GM19193 (cell line): ENCODE data around the gene MAGI2.

Experiments used
- POLR2A ChIP-seq: IDR thresholded peaks from 4 replicates; pipeline ENCODE4 v1.6.1; 2011; ENCODE audit not compliant: insufficient read depth, insufficient read length; ENCODE audit errors: extremely low read depth

MAGI2 gene

DNA sequence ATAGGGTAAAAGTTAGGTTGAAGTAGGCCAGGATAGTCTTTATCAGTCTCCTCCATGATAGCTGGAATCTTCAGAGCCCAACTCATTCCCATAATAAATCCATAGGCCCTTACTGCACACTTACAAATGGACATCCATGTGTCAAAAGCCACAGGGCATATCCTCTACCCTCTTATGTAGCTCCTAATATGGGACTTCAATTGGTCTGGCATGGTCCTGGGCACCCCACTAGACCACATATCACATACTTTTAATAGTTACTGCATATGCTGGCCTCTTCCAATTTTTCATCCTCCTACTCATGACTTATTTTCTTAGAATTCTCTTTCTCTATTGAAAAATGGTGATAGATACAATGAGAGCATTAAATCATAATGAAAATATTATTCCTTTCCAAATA, 169.3 kb downstream of the MAGI2 start:
- no peak for TF ChIP-seq POLR2A

DNA sequence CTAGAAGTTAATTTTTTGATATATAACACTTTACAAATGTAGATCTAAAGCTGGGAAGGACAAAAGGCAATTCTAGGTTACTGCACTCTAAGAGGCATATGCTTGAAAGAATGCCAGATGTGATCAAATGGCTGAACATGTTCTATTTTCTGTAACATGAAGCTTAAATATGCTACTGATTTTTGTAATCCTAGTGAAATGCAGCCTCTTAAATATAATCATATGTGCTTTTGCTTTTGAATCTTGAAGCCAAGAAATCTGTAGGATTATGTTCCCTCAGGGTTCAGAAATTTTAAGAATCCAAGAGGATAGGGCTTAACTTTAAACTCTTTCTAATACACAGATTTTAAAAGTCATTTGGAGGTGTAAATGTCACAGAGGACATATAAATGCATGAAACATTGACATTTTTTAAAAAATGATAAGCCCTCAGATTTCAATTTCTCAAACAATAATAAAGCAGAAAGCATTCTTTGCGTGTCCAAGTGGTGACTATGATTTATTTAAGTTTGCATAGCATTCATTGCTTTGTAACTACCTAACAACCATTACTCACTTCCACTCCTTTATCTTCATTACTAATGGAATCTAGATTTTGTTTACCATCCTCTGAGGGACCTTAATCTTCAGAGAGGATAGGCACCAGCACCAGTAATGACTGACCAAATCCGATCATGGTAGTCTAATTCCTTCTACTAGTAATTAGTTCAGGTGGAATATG, 170.4 kb downstream of the MAGI2 start:
- no peak for TF ChIP-seq POLR2A

DNA sequence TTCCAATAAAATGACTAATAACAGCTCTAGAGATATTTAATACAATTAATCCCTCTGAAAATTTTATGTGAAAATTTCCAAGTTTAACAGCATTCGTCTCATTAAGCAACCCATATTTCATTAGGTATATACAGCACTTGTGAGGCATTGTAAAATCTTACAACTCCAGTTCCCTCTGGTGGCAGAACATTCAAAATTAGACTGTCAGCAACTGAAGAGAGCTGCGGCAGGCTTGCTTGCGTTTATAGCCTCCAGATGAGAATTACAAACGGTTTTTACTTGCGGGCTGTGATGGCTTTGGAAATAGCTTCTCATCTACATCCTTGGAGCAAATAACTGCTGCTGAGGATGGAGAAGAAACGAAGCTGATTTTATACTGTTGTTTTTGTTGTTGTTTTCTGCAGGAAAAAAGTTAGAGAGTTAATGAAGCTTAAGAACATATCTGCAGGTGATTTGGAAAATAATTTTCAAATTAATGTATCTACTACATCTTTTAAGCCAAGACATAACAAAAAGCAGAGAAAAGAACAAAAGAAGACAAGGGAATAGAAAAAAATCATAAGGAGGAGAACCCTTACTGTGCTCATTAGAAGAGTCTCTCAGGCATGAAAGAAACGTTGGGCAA, 171.3 kb downstream of the MAGI2 start:
- TF ChIP-seq POLR2A, result no peak

DNA sequence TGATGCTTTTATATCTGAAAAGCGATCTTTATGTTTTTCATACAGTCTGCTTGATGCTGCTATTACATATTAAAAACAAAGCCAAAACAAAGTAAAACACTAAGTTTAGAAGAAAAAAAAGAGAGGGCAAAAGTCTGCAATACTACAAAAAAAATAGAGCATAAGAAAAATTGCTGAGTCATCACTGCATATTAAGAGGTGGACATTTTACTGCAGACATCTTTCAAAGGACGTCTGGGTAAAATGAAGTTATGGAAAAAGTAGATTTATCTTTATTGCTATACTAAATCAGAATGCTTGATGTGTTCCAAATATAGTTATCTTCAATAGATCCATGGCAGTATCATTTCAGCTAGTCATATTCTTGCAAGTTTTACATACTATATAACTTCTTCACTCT, 172.0 kb downstream of the MAGI2 start:
- TF ChIP-seq POLR2A, result no peak

DNA sequence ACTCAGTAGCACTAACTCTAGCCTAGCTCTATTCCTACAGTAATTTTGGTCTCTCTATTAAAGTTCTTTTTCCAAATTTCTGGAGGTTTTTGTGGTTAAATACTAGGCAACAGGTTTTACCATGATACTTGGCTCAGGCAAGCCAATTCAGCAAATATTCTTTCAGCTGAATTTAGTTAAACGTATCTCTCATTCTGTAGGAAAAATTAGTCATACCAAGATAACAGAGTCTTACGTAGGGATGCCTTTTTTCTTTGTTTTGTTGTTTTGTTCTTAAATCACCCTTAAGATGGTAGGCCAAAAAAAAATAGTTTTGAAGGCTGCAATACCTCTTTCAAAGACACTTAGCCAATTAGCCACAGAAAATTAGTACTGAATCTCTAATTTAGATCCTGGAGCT, 180.5 kb downstream of the MAGI2 start:
- no peak for TF ChIP-seq POLR2A

DNA sequence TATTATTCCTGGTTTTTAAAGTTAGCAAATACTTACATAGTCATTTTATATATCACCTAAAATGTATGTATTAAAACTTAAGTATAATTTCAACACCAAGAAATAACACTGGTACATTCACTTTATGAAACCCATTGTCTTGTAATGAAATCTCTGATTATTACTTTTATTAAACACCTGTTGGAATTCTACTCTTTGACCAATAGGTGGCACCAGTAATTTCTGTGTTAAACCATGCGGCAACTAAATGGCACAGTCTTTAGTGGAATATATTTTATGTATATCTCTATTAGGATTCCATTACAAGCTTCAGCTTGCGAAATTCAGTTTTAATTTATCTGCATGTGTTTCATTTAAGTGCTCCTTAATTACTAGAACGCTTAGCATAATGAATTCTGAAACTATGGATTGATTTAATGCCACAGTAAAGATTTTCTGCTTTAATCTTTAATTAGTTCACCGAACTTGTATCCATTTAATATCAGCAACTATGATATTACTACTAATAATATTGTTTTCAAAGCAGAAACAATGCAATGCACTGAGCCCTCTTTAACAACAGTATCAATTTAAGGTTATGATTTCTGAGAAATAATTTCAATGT, 181.3 kb downstream of the MAGI2 start:
- TF ChIP-seq POLR2A, result no peak

DNA sequence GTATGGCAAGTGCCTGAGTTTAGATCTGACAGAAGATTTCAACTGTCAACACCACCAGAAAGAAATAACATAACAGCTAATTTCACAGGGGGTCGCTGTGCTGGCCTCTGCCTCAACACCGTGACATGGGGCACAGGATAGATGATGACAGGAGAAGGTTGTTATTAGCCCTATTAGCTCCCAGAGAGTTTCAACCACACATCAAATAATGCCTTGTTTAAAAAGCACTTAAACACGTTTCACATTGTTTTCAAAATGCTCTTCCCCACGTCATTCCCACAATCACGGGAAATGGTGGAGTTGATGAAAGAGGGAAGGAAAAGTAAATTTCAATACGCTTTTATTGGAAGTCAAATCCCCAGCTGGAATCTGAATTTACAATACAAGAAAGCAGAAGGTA, 184.7 kb downstream of the MAGI2 start:
- TF ChIP-seq POLR2A, result no peak

DNA sequence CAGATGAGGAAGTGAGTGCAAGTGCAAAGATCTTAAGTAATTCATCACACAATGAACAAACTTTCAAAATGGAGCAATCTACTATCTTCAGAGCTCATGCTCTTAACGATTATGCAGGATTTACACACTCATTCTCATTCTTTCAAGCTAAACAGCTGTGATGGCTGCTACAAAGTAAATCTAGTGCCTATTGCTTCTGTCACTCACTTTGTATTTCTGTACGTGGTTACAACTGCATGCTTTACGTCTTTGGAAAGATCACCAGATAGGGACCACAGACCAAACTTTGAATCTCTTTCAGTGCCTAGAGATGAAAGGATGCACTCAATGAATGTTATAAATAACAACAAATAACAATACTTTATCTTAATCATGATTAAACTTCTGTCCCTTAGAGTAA, 194.6 kb downstream of the MAGI2 start:
- no peak for TF ChIP-seq POLR2A

DNA sequence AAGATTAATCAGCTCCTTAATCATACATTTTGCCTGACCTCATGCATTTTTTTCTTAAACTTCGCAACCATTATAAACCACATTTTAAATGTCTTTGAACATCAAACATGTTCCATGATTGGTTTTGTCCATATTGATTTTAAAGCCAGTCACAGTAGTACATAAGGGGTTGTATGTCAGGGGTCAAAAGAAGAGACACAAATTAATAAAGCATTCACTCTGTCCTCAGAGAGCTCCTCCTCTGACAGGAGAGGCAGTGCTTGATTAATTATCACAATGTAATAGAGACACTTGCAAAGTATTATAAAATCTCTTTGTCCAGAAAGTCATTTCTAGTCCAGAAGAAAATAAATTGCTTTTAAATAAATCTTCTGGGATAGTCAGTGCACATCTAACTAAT, 195.5 kb downstream of the MAGI2 start:
- no peak for TF ChIP-seq POLR2A

DNA sequence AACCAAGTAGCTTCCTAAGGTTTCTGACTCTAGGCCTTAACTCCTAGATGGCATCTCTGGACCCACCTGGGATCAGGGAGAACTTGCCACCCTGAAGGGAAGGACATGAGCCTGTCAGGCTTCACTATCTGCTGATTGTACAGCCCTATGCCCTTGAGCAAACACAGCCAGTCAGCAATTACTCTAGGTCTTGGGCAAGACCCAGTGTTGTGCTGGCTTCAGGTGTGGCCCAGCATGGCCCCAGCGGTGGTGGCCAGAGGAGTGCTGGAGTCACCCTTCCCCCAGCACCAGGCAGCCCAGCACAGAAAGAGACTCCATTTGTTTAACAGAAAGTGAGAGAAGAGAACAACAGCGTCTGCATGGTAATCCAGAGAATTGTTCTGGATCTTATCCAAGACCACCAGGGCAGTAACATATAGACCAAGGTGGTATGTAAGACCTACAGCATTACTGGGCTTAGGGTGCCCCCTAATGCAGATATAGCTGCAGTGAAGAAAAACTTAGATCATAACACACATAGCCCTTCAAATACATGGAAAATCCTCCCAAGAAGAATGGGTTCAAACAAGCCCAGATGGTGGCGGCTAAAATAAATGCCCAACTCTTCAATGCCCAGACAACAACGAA, 207.7 kb downstream of the MAGI2 start:
- TF ChIP-seq POLR2A, result no peak

DNA sequence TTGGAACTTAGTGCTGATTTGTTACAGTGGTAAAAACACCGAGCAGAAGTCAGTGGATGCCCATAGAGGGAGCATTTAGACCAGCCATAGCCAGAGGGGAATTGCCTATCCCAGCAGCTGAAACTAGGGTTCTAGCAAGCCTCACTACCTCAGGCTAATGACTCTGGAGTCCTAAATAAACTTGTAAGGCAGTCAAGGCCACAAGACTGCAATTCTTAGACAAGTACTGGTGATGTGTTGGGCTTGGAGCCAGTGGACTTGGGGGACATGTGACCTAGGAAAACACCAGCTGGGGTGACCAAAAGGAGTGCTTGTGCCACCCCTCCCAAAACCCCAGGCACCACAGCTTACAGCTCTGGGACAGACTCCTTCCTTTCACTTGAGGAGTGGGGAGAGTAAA, 209.0 kb downstream of the MAGI2 start:
- TF ChIP-seq POLR2A, result no peak

DNA sequence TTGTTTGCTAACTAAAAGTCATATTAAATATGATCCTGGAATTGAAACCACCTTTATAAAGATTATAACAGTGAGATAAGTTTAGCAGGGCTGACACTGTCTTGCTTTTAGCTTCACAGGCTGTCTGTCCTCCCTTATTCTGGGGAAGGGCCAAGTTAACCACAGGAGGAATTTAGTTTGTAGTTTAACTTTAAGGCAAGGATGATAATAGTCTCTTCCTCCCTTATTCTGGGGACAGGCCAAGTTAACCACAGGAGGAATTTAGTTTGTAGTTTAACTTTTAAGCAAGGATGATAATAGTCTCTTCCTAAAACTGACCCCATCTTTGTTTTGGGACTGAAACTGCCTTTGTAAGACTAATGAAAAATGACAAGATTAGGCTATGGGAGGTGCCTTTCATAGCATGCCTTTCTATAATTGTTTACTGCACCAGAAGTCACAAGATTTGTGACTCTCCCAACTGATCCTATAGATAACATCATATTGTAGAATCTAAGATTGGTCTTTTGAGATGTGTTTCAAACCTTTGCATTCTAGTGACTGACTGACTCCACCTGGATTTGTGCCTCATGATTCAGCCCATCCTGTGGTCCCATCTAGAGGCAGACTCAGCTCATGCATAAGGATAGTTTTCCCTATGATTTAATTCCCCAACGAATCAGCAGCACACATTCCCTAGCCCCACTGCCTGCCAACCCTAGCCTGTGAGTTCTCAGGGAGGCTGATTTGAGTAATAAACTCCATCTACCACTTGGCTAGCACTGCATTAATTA, 212.0 kb downstream of the MAGI2 start:
- no peak for TF ChIP-seq POLR2A

DNA sequence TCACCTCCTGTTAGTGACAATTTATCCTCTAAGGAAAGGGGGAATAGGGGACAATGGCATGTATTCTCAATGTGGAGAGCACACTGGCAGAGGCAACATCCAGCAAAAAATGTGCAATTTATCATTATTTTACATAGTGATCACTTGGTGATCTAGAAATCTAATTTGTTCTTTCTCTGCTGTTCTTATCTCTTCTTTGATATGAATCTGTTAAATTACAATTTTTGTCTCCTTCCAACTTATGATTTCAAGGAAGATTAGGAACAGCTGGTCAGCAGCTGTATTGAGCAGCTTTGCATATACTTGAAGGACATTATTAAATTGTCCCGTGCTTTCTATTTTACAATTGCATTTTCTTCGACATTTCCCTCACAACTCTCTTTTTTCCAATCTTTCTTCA, 213.1 kb downstream of the MAGI2 start:
- no peak for TF ChIP-seq POLR2A

DNA sequence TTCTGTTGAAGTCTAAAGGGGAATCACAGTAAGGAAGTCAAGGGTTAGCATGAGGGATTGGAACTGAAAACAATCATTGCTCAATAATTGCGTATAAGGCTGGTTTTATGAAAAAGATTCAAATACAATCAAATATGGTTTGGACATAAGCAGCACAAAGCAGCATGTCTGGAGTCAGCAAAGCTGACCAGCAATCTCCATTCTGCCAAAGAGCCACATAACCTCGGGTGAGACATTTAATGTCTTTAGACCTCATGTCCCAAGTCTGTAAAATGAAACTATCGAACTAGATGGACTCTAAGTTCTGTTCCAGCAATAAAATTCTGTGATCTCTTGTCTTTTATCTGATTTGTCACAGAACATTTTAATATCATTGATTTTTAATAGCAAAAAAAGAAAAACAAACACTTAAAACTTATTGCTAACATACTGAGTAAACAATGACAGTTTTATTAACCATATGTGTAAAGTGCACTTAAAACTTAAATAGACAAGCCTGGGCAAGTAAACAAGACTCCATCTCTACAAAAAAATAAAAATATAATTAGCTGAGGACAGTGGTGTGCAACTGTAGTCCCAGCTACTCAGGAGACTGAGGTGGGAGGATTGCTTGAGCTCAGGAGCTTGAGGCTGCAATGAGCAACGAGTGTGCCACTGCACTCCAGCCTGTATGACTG, 217.0 kb downstream of the MAGI2 start:
- TF ChIP-seq POLR2A, result no peak
